Measurements from ENCODE around the gene NMRK2.

NMRK2 gene

DNA sequence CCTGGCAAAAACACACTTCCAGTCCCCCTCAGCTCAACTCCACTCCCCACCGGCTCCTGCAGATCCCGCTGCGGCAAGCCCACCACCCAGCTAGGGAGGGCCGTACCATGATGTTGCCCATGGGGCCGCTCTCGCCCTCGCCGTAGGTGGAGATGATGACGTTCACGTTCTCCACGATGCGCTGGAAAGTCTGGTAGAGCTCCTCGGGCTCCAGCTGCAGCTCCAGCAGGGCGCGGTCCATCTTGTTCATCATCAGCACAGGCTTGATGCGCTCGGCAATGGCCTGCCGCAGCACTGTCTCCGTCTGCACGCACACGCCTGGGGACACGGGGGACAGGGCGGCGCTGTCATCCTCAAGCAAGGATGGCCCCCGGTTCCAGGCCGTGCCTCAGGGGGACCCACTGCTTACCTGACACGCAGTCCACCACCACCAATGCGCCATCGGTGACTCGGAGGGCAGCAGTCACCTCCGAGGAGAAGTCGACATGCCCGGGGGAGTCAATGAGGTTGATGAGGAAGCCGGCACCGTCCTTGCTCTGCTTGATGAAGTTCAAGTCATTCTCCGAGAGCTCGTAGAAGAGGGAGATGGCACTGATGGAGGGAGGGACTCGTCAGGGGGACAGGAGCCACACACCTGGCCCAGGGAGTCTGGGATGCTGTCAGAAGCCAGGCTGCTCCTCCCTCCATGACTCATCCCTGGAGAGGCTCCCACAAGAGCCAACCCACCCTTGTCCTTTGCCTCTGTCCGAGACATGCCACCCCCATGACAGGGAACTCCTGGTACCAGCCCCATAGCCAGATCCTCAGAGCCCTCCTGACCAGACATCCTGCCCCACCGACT, 50.1 kb downstream of the NMRK2 start:
- DNase-seq, result no peak

GRCh38 chr19:3983542-3983914, 50.7 kb downstream of the NMRK2 start:
- no peak for DNase-seq

DNA sequence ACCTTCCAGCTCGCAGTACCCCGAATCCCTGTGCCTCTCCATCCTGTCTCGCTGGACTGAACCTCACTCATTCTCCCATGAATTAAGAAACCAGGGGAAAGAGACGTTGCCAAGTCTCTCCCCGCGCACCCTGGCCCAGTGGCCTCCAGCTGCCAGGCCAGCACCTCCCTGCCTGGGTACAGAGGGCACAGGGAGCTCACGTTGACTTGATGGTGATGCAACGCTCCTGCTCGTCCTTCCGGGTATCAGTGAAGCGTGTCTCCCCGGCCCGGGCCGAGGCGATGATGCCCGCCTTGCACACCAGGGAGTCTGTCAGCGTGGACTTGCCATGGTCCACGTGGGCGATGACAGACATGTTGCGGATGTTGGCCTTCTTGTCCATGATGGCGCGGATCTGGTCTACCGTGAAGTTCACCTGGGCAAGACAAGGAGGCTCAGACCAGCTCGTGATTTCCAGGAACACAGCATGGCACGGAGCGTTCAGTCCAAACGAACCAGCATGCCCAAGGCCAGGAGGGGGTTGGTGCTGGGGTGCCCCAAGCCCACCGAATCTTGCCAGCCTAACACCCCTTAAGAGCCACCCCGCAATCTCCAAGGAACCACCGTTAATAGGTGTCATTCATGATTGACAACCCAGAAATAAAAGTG, 51.2 kb downstream of the NMRK2 start:
- no peak for DNase-seq

DNA sequence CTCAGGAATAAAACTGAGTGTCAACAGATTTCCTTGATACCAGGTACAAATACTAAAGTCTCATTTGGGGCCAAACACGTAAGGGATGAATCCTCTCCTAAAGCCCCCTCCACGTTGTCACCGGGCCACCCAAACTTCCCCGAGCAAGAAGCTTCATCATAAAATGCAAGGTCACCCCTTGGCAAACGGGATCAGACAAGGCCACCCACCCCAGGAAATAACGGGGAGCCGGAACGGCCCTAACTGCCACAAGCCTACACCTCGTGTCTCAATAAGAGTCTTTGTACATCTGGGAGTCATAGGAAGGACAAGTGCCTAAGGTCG, 51.7 kb downstream of the NMRK2 start:
- no peak for DNase-seq

- DNase-seq, result peak; percentile 69
These were observed 52.2 kb downstream of the NMRK2 start, which contains the start of gene EEF2 for GRCh38 chr19:3984908-3985642. TSS of gene EEF2 (minus strand) at chr19:3985463. CDS start at chr19:3985380, 83 bp downstream.

GRCh38 chr19:3985643-3986259, 52.9 kb downstream of the NMRK2 start:
- no peak for DNase-seq

DNA sequence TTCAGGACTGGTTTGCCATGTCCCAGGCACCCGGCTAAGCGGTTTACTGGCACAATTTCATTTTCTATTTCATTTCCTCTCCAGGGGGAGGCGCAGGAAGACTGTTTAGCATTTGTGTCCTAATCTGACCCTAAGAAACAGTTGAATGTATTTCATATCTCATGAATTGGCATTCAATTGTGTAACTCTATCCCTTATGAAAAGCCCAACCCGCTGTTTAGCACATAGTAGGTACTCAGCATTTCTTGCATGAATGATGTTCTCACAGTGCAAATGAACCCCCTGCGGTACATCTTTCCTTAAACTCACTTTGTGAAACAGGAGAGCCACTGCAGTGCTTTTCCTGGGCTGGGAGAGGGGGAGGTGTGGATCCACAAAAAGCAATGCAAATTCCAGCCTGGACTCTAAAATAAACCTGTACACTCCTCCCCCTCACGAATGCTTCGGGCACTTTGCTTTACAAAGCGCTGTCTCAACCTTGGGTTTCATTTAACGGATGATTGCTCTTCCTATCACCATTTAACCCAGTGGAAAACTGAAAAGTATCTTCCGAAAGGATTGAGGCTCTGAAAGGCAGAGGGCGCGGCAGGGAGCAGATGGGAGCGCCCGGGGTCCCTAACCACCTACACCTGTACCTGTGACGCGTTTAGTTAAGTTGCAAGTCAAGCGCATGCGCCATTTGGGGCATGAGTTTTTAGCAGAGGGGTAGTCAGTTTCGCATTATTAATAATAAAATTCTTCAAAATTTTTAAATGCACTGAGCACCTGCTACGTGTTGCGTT, 53.6 kb downstream of the NMRK2 start:
- peak; percentile 79 for DNase-seq

- peak; percentile 79 for DNase-seq
These were observed 54.9 kb downstream of the NMRK2 start for GRCh38 chr19:3987619-3988371.

GRCh38 chr19:3990815-3991117, 57.9 kb downstream of the NMRK2 start:
- DNase-seq, result no peak

All from DMS79 (cell line).